PC-3 (cell line): ENCODE measurements around the gene TXNDC11. TPM values are rescaled to one million over a fixed set of nuclear protein-coding genes. Genes with fewer than 3 reads are reported as not detected.

ENCODE experiments used
- ATAC-seq: fragments of 200-7000 bp; cut with Tn5 transposase; 2 replicates; pipeline ENCODE4 v1.9.1; 2020; ENCODE audit warnings: mild to moderate bottlenecking, moderate library complexity
- BruUV-seq: library from RNA; stranded (reverse); fragments of 400-500 nt; replicated peaks from 2 replicates; lab custom pipeline; 2021; lab: Mats Ljungman, UMichigan
- CTCF ChIA-PET: fragments of 300-600 bp; sonication (Branson Sonifier 250); formaldehyde crosslinking; loops from one replicate; lab custom pipeline; 2022; ENCODE audit warnings: antibody characterized with exemption; lab: Charles Lee
- POLR2A ChIA-PET: fragments of 300-600 bp; sonication (Branson Sonifier 250); formaldehyde crosslinking; loops from one replicate; lab custom pipeline; 2022; ENCODE audit warnings: antibody characterized with exemption; ENCODE audit not compliant: unreplicated experiment; lab: Charles Lee
- DNase-seq: peaks from one replicate; pipeline ENCODE4 v3.0.0-alpha.2; 2015
- H2AFZ ChIP-seq: fragments of 300-600 bp; sonication (generic); 2 replicates; pipeline ENCODE4 v1.6.0; 2016; ENCODE audit warnings: antibody characterized with exemption, low read length
- H3F3A ChIP-seq: fragments of 300-600 bp; sonication (generic); one replicate; pipeline ENCODE4 v1.6.0; 2017; ENCODE audit warnings: antibody characterized with exemption, low read length, control low read depth, mild to moderate bottlenecking; ENCODE audit not compliant: unreplicated experiment
- H3K27ac ChIP-seq: fragments of 300-600 bp; sonication (generic); 2 replicates; pipeline ENCODE4 v1.5.1; 2016; ENCODE audit warnings: mild to moderate bottlenecking, low read length
- H3K27me3 ChIP-seq: fragments of 300-600 bp; sonication (generic); 2 replicates; pipeline ENCODE4 v1.6.1; 2016; ENCODE audit warnings: low read length, mixed read lengths
- H3K36me3 ChIP-seq: fragments of 300-600 bp; sonication (generic); 2 replicates; pipeline ENCODE4 v1.6.1; 2016; ENCODE audit warnings: low read depth, mixed run types, low read length, mixed read lengths
- H3K4me1 ChIP-seq: fragments of 300-600 bp; sonication (generic); 2 replicates; pipeline ENCODE4 v1.5.1; 2016; ENCODE audit warnings: low read length; ENCODE audit not compliant: insufficient read depth
- H3K4me2 ChIP-seq: fragments of 300-600 bp; sonication (generic); 2 replicates; pipeline ENCODE4 v1.6.0; 2016; ENCODE audit warnings: low read length
- H3K4me3 ChIP-seq: fragments of 300-600 bp; sonication (generic); 2 replicates; pipeline ENCODE4 v1.5.1; 2016; ENCODE audit warnings: mild to moderate bottlenecking, low read length, mixed read lengths
- H3K79me2 ChIP-seq: fragments of 300-600 bp; sonication (generic); 2 replicates; pipeline ENCODE4 v1.6.1; 2017; ENCODE audit warnings: low read length, mixed read lengths
- H3K9ac ChIP-seq: fragments of 300-600 bp; sonication (generic); 2 replicates; pipeline ENCODE4 v1.6.0; 2016; ENCODE audit warnings: mild to moderate bottlenecking, low read length
- H3K9me2 ChIP-seq: fragments of 300-600 bp; sonication (generic); replicated peaks from 2 replicates; pipeline ENCODE4 v1.6.1; 2016; ENCODE audit warnings: mixed run types, low read length, mixed read lengths
- H3K9me3 ChIP-seq: fragments of 300-600 bp; sonication (generic); 2 replicates; pipeline ENCODE4 v1.6.1; 2016; ENCODE audit warnings: low read length, mixed read lengths
- H4K20me1 ChIP-seq: fragments of 300-600 bp; sonication (generic); 2 replicates; pipeline ENCODE4 v1.6.1; 2016; ENCODE audit warnings: low read length, mixed read lengths
- CTCF ChIP-seq: fragments of 300-600 bp; sonication (generic); conservative IDR thresholded peaks from 2 replicates; pipeline ENCODE4 v1.5.1; 2017; ENCODE audit warnings: antibody characterized with exemption, low read depth, mild to moderate bottlenecking, low read length
- EZH2 ChIP-seq: fragments of 300-600 bp; sonication (generic); IDR thresholded peaks from one replicate; pipeline ENCODE4 v1.6.1; 2017; ENCODE audit warnings: antibody characterized with exemption, mild to moderate bottlenecking, low read length; ENCODE audit not compliant: unreplicated experiment
- EZH2phosphoT487 ChIP-seq: fragments of 300-600 bp; sonication (generic); IDR thresholded peaks from 2 replicates; pipeline ENCODE4 v1.6.1; 2018; ENCODE audit warnings: mild to moderate bottlenecking, antibody characterized with exemption, low read length, borderline replicate concordance
- intact Hi-C: fragments of 100-400 bp; cut with micrococcal nuclease; formaldehyde crosslinking; loops from 2 replicates; pipeline ENCODE4 v1.9.0; 2023
- total RNA-seq: library from RNA; depleted of rRNA; stranded (reverse); fragments of >200 nt; gene quantifications from 2 replicates; pipeline ENCODE4 v1.2.3, GENCODE V29; 2014

The TXNDC11 gene
- total RNA-seq, 1 experiment from 2014 or later, result 20.2 TPM

- POLR2A ChIA-PET, result no interaction called here
- intact Hi-C loops, result no loop called here
- no peaks in the 10 kb centered on the region for H3F3A ChIP-seq
- H3K4me3 ChIP-seq, result peak overlapping the region; percentile 64
- no peak overlapping the region for H2AFZ ChIP-seq
- H3K9me3 ChIP-seq, result no peaks in the 10 kb centered on the region
- DNase-seq (no peak), ATAC-seq (no peak)
- no peaks in the 10 kb centered on the region for H3K9me2 ChIP-seq
- H3K4me2 ChIP-seq, result peak overlapping the region; percentile 77
- no peaks in the 10 kb centered on the region for H3K27me3 ChIP-seq
- no peak overlapping the region for H3K9ac ChIP-seq
- H3K79me2 ChIP-seq, result no peaks in the 10 kb centered on the region
- H3K4me1 ChIP-seq, result 0 out of 2 replicates have a peak, but pooled peaks cover 4% of the 10 kb centered on the region
- CTCF ChIA-PET, result no interaction called here
- BruUV-seq, result no TSS peak
- H3K27ac ChIP-seq, result no peak overlapping the region
- no peaks in the 10 kb centered on the region for H4K20me1 ChIP-seq
- TF ChIP-seq EZH2 (no peak), EZH2phosphoT487 (no peak), CTCF (no peak)
- no peaks in the 10 kb centered on the region for H3K36me3 ChIP-seq
Observed at GRCh38 chr16:11668623-11669379, 73.9 kb downstream of the TXNDC11 start.

GRCh38 chr16:11667824-11668622, 74.6 kb downstream of the TXNDC11 start, which contains the start of gene SNN:
Gene SNN (plus strand): TSS chr16:11668455. CDS start chr16:11676060, 7,605 bp downstream.
- peak within 1 kb of the TSS; percentile 80; the same call in 1 of the 2 replicates for H2AFZ ChIP-seq
- no peaks in the 10 kb centered on the region for H3K9me3 ChIP-seq
- no peak for TF ChIP-seq EZH2
- TF ChIP-seq EZH2phosphoT487, result no peak
- DNase-seq, result peak; percentile 80
- H3K9me2 ChIP-seq, result no peaks in the 10 kb centered on the region
- H3K4me3 ChIP-seq, result peak within 1 kb of the TSS; percentile 64
- H3K9ac ChIP-seq, result no peak within 1 kb of the TSS
- H3K79me2 ChIP-seq, result no peaks in the 10 kb centered on the region
- intact Hi-C loops, result no loop called here
- peak; percentile 96 for ATAC-seq
- BruUV-seq, result no TSS peak
- ChIA-PET POLR2A (no interaction called here), CTCF (no interaction called here)
- H4K20me1 ChIP-seq, result no peaks in the 10 kb centered on the region
- H3K4me1 ChIP-seq, result 0 out of 2 replicates have a peak, but pooled peaks cover 4% of the 10 kb centered on the region
- H3K27me3 ChIP-seq, result no peaks in the 10 kb centered on the region
- H3K36me3 ChIP-seq, result no peaks in the 10 kb centered on the region
- peak within 1 kb of the TSS; percentile 77 for H3K4me2 ChIP-seq
- H3K27ac ChIP-seq, result no peak within 1 kb of the TSS
- H3F3A ChIP-seq, result no peaks in the 10 kb centered on the region

GRCh38 chr16:11667221-11667823, 75.3 kb downstream of the TXNDC11 start:
- ChIA-PET CTCF (no interaction called here), POLR2A (no interaction called here)
- H3K36me3 ChIP-seq, result no peaks in the 10 kb centered on the region
- H3K9me2 ChIP-seq, result no peaks in the 10 kb centered on the region
- intact Hi-C loops, result no loop called here
- no TSS peak for BruUV-seq
- no peak for DNase-seq
- no peak for ATAC-seq
- H3K4me3 ChIP-seq, result no peak overlapping the region
- no peak overlapping the region for H3K4me2 ChIP-seq
- no peak overlapping the region for H3K9ac ChIP-seq
- no peaks in the 10 kb centered on the region for H3K9me3 ChIP-seq
- H3K79me2 ChIP-seq, result no peaks in the 10 kb centered on the region
- H3K27ac ChIP-seq, result no peak overlapping the region
- no peaks in the 10 kb centered on the region for H3K27me3 ChIP-seq
- no peaks in the 10 kb centered on the region for H3F3A ChIP-seq
- no peaks in the 10 kb centered on the region for H4K20me1 ChIP-seq
- H2AFZ ChIP-seq, result peak overlapping the region; percentile 80; the same call in 1 of the 2 replicates
- H3K4me1 ChIP-seq, result 0 out of 2 replicates have a peak, but pooled peaks cover 4% of the 10 kb centered on the region
- TF ChIP-seq EZH2phosphoT487 (no peak), CTCF (no peak), EZH2 (no peak)
